Thyroid gland (tissue), 4 donors: ENCODE measurements around the gene CHD1L.

Experiments
- POLR2A ChIP-seq, 2 donors: fragments of 450-650 bp; IDR thresholded peaks; one replicate each; pipeline ENCODE4 v1.6.1; 2017; ENCODE audit warnings: antibody characterized with exemption in 2 of 2, mild to moderate bottlenecking in 2 of 2, moderate library complexity in 1 of 2
- TF ChIP-seq, protein P1 (sequence below), 6 experiments: fragments of 200-600 bp in 3 of 6; fragments of 450-650 bp in 3 of 6; sonication (generic) in 3 of 6; IDR thresholded peaks; one replicate each; pipeline ENCODE4 v1.5.1; 2016 to 2019; ENCODE audit warnings: antibody characterized with exemption in 6 of 6, mild to moderate bottlenecking in 2 of 6, inconsistent platforms in 1 of 6, moderate library complexity in 1 of 6

DNA sequence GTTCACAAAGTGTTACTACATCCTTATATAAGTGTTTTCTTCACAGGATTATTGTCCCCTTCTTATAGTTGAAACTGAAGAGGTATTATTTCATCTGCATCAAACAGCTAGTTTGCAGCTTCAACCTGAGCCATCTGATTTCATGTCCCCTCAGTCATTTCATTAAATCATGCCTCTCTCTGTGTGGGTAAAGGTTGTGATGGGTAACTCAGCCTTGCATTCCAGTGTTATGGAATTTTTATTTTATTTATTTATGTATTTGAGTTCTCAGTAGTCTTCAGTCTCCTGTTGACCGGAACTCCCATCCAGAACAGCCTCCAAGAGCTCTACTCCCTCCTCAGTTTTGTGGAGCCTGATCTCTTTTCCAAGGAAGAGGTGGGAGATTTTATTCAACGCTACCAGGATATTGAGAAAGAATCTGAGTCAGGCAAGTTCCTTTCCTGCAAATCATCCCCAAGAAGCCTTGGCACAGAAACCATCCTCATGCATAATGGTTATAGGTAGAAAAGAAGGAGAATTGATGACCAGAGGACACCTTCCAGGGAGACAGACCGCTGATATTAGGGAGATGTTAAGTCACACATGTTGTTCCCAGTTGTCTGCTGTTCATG lies 21.8 kb downstream of the CHD1L start:
- TF ChIP-seq, protein P1, sequence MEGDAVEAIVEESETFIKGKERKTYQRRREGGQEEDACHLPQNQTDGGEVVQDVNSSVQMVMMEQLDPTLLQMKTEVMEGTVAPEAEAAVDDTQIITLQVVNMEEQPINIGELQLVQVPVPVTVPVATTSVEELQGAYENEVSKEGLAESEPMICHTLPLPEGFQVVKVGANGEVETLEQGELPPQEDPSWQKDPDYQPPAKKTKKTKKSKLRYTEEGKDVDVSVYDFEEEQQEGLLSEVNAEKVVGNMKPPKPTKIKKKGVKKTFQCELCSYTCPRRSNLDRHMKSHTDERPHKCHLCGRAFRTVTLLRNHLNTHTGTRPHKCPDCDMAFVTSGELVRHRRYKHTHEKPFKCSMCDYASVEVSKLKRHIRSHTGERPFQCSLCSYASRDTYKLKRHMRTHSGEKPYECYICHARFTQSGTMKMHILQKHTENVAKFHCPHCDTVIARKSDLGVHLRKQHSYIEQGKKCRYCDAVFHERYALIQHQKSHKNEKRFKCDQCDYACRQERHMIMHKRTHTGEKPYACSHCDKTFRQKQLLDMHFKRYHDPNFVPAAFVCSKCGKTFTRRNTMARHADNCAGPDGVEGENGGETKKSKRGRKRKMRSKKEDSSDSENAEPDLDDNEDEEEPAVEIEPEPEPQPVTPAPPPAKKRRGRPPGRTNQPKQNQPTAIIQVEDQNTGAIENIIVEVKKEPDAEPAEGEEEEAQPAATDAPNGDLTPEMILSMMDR (IDR thresholded peaks at IDR 0.05): no peak
- no peak for TF ChIP-seq POLR2A (IDR thresholded peaks at IDR 0.05)
